Activated naive CD8-positive, alpha-beta T cell treated with anti-CD3 and anti-CD28 coated beads, Interleukin-2, amount 50 U/mL, for 24 hours (primary cell): ENCODE results near the gene HERC4.

ENCODE experiments used
- ATAC-seq: fragments of 150-1000 bp; cut with Tn5 transposase; one replicate; pipeline ENCODE4 v1.10.0; 2021
- DNase-seq: peaks from one replicate; pipeline ENCODE4 v3.0.0; 2021
- H3K27ac Mint-ChIP-seq: one replicate; pipeline ENCODE4 v1.8.0; 2021; ENCODE audit warnings: mild to moderate bottlenecking, mixed read lengths
- H3K27me3 Mint-ChIP-seq: one replicate; pipeline ENCODE4 v1.8.0; 2021; ENCODE audit warnings: mixed read lengths
- H3K36me3 Mint-ChIP-seq: one replicate; pipeline ENCODE4 v1.8.0; 2021; ENCODE audit warnings: low read depth, mixed read lengths
- H3K4me1 Mint-ChIP-seq: one replicate; pipeline ENCODE4 v1.8.0; 2021; ENCODE audit warnings: mixed read lengths
- H3K4me3 Mint-ChIP-seq: one replicate; pipeline ENCODE4 v1.8.0; 2021; ENCODE audit warnings: mild to moderate bottlenecking, moderate library complexity, mixed read lengths
- H3K9me3 Mint-ChIP-seq: one replicate; pipeline ENCODE4 v1.8.0; 2021; ENCODE audit warnings: mixed read lengths

Gene HERC4, protein sequence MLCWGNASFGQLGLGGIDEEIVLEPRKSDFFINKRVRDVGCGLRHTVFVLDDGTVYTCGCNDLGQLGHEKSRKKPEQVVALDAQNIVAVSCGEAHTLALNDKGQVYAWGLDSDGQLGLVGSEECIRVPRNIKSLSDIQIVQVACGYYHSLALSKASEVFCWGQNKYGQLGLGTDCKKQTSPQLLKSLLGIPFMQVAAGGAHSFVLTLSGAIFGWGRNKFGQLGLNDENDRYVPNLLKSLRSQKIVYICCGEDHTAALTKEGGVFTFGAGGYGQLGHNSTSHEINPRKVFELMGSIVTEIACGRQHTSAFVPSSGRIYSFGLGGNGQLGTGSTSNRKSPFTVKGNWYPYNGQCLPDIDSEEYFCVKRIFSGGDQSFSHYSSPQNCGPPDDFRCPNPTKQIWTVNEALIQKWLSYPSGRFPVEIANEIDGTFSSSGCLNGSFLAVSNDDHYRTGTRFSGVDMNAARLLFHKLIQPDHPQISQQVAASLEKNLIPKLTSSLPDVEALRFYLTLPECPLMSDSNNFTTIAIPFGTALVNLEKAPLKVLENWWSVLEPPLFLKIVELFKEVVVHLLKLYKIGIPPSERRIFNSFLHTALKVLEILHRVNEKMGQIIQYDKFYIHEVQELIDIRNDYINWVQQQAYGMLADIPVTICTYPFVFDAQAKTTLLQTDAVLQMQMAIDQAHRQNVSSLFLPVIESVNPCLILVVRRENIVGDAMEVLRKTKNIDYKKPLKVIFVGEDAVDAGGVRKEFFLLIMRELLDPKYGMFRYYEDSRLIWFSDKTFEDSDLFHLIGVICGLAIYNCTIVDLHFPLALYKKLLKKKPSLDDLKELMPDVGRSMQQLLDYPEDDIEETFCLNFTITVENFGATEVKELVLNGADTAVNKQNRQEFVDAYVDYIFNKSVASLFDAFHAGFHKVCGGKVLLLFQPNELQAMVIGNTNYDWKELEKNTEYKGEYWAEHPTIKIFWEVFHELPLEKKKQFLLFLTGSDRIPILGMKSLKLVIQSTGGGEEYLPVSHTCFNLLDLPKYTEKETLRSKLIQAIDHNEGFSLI

DNA sequence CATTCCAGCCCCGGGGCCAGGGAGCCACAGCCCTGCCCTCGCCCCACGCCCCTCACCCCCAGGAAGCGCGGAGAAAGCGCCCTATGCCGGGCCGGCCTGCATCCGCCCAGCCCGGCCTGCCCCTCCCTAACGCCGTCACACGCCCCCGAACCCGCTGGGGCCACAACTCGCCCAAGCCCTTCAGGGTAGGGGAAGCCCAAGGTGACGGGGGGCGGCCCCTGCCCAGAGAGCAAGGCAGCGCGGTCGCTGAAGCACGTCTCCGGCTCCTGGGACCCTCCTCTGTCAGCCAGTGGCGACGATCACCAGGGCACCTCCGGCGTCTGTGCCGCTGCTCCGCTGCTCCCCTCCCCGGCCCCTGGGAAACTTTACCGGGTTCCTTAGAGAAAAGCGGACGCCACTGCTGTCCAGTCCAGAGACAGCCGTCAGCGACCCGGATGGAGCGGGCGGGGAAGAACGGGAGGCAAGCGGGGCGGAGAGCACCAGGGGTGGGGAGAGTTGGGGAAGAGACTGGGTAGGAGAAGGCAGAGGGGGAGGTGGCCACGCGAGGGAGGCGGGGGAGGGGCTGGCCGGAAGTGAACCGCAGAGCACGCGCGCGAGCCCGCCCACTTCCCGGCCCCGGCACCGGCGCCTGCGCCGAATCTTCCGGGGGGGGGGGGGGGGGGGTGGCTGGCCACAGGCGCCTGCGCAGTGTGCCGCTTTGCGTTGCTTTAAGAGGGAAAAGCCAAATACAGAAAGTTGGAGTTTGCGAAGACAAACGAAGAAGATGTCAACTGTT lies at the start of gene HERC4:
Gene HERC4, minus strand, starts transcription at position 509 of the 775 bp plus-strand sequence. CDS start 2,175 bp downstream, outside the sequence.
- no peaks in the 10 kb centered on the region for H3K9me3 Mint-ChIP-seq
- peaks cover 19% of the 10 kb centered on the region for H3K36me3 Mint-ChIP-seq
- peak within 1 kb of the TSS; percentile 91 for H3K27ac Mint-ChIP-seq
- H3K4me1 Mint-ChIP-seq, result peaks cover 40% of the 10 kb centered on the region
- peaks cover 2% of the 10 kb centered on the region for H3K27me3 Mint-ChIP-seq
- peak within 1 kb of the TSS; percentile 96 for H3K4me3 Mint-ChIP-seq
- peak; percentile 94 for ATAC-seq
- DNase-seq, result peak; percentile 92

DNA sequence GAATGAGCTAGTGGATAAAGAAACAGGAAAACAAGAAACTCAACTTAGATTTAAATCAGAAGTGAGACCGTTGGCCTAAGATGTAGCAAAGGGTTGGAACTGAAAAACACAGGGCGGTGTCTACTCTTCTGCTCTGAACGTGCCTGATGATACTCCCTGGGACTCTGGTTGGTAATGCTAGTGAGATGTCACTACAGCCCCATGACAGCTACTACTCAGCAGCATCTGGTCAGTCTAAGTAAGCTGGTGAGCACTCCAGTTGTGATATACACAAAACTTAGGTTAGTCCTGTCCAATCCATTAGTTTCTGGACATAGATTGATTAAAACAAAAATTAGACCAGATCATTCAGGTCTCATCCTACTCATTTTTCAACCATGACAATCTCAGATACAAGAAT lies 49.6 kb upstream of the HERC4 start:
- Mint-ChIP-seq H3K4me3 (no peak overlapping the region), H3K4me1 (no peaks in the 10 kb centered on the region), H3K36me3 (no peaks in the 10 kb centered on the region), H3K27ac (no peak overlapping the region), H3K27me3 (peaks cover 8% of the 10 kb centered on the region), H3K9me3 (no peaks in the 10 kb centered on the region)
- ATAC-seq (no peak), DNase-seq (no peak)

DNA sequence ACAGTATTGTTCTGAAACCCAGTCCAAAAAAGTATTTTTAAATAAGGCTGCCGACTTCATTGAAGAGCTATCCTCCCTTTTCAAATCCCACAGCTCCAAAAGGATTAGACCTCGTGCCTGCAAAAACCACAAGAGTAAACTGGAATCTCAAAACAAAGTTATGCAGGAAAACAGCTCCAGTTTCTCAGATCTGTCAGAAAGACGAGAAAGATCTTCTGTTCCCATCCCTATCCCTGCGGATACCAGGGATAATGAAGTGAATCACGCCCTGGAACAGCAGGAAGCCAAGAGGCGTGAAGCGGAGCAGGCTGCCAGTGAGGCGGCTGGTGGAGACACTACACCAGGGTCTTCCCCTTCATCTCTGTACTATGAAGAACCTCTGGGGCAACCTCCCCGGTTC lies 46.8 kb upstream of the HERC4 start:
- Mint-ChIP-seq H3K27ac (no peak overlapping the region), H3K4me3 (no peak overlapping the region), H3K27me3 (peaks cover 10% of the 10 kb centered on the region), H3K36me3 (no peaks in the 10 kb centered on the region), H3K4me1 (no peaks in the 10 kb centered on the region), H3K9me3 (no peaks in the 10 kb centered on the region)
- ATAC-seq, result no peak
- no peak for DNase-seq

DNA sequence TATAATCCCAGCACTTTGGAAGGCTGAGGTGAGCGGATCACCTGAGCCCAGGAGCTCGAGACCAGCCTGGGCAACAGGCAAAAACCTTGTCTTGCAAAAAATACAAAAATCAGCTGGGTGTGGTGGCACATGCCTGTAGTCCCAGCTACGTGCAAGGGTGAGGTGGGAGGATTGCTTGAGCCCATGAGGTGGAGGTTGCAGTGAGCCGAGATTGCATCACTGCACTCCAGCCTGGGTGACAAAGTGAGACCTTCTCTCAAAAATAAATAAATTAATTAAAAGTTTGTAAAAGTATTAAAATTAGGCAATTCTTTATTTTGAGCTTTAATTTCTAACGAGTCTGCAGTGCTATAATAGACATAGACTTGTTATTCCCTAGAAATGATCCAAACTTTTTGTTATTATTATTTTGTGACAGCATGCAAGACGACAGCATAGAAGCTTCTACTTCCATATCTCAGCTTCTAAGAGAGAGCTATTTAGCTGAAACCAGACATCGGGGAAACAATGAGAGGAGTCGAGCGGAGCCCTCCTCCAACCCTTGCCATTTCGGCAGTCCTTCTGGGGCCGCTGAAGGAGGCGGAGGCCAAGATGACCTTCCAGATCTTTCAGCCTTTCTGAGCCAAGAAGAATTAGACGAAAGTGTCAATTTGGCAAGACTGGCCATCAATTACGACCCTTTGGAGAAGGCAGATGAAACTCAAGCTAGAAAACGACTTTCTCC lies 46.1 kb upstream of the HERC4 start:
- no peak for DNase-seq
- H3K27me3 Mint-ChIP-seq, result peaks cover 12% of the 10 kb centered on the region

DNA sequence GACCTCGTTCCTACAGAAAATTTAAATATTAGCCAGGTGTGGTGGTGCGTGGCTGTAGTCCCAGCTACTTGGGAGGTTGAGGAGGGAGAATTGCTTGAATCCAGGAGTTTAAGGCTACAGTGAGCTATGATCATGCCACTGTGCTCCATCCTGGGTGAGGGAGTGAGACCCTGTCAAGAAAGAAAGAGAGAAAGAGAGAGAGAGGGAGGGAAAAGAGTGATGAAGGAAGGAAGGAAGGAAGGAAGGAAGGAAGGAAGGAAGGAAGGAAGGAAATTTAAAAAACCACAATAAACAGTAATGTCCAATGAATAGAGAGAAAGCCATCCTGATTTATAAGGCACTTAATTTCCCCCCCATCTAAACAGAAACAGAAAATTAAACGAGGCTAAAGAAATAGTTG lies 43.6 kb upstream of the HERC4 start:
- Mint-ChIP-seq H3K36me3 (no peaks in the 10 kb centered on the region), H3K27ac (no peak overlapping the region), H3K4me1 (no peaks in the 10 kb centered on the region), H3K9me3 (no peaks in the 10 kb centered on the region), H3K4me3 (no peak overlapping the region), H3K27me3 (peaks cover 15% of the 10 kb centered on the region)
- DNase-seq, result no peak
- no peak for ATAC-seq

More for the DNA sequence above, 46.1 kb upstream of the HERC4 start:
- Mint-ChIP-seq H3K9me3 (no peaks in the 10 kb centered on the region), H3K4me3 (no peak overlapping the region), H3K36me3 (no peaks in the 10 kb centered on the region), H3K4me1 (no peaks in the 10 kb centered on the region), H3K27ac (no peak overlapping the region)
- no peak for ATAC-seq

DNA sequence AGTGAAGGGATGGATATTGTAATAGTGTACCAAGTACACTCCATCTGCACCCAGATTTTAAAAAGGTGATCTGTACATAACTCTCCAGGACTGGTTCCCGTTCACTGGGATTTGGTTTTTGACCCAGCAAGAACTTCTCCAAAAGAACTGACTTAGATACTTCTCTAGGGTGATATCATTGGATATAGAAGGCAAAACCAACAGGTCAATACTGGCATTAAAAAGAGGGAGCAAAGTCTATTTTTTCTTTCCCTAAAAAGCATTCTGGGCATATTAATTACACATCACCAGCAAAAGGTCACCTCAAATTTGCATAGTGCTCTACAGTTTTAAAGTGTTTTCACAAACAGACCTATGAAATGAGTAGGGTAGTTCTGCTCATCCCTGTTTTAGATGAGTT lies 37.8 kb upstream of the HERC4 start:
- H3K4me3 Mint-ChIP-seq, result no peak overlapping the region
- no peaks in the 10 kb centered on the region for H3K4me1 Mint-ChIP-seq
- DNase-seq, result no peak
- no peaks in the 10 kb centered on the region for H3K36me3 Mint-ChIP-seq
- no peak for ATAC-seq
- H3K27me3 Mint-ChIP-seq, result peaks cover 7% of the 10 kb centered on the region
- no peak overlapping the region for H3K27ac Mint-ChIP-seq
- no peaks in the 10 kb centered on the region for H3K9me3 Mint-ChIP-seq

DNA sequence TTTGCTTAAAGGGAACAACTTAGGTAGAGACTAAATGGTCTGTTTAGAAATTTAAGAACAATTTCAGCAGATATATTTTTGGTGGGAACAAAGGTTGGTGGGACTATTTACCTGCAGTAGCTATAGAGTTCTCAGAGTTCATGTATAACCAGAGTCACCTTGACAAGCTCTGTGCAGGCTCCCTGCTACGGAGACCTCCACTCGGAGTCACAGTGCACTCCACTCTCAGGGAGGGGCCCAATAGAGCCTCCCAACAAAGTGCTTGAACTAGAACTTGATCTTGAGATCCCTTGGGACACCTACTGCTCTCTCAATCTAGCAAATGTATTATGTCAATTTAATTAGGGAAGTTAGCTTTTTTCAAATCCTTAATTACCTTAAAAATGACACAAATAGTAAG lies 36.5 kb upstream of the HERC4 start:
- no peak overlapping the region for H3K27ac Mint-ChIP-seq
- no peaks in the 10 kb centered on the region for H3K36me3 Mint-ChIP-seq
- H3K4me1 Mint-ChIP-seq, result no peaks in the 10 kb centered on the region
- no peak for ATAC-seq
- H3K27me3 Mint-ChIP-seq, result peaks cover 7% of the 10 kb centered on the region
- DNase-seq, result no peak
- H3K9me3 Mint-ChIP-seq, result no peaks in the 10 kb centered on the region
- H3K4me3 Mint-ChIP-seq, result no peak overlapping the region

DNA sequence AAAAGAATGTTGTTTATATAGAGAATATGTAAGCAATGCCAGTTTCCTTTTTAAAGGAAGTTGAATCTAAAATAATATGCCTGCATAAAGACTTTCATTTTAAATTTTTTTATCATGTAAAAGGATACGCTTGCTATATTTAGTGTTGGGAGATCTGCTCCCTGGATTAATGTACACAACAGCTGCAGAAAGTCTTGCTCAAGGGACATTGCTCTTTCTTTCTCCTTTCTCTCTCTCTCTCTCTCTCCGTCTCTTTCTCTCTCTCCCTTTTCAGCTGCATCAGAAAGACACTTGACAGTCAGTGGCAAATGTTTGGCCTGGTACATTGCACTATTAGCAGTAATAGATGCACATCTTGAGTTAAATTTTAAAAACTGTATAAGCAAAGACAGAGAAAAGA lies 34.9 kb upstream of the HERC4 start:
- no peak for DNase-seq
- Mint-ChIP-seq H3K27me3 (peaks cover 1% of the 10 kb centered on the region), H3K27ac (no peak overlapping the region), H3K36me3 (no peaks in the 10 kb centered on the region), H3K9me3 (no peaks in the 10 kb centered on the region), H3K4me3 (no peak overlapping the region), H3K4me1 (no peaks in the 10 kb centered on the region)
- no peak for ATAC-seq

DNA sequence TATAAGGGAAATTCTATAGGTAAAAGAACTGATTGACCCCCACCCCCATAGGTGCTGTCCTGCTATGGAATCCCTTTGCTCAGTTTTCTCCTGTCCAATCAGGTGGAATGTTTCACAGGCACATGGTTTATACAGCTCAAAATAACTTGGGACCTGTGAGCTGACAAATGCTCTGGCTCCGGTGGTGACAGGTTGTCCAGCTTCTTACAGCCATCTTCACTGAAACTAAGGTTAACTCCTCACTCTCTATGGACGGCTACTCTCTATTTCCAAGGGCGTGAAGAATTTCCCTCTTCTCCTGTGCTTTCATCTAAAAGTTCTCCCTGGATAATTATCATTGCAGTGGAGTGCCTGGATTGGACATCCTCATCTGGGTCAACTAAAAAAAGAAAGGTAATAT lies 34.2 kb upstream of the HERC4 start, which contains the start of gene MYPN:
Gene MYPN, plus strand, starts transcription at position 158 of the 400 bp plus-strand sequence. CDS start 11,951 bp downstream, outside the sequence.
- ATAC-seq (no peak), DNase-seq (no peak)
- Mint-ChIP-seq H3K27me3 (peaks cover 1% of the 10 kb centered on the region), H3K27ac (no peak within 1 kb of the TSS), H3K9me3 (no peaks in the 10 kb centered on the region), H3K36me3 (no peaks in the 10 kb centered on the region), H3K4me3 (no peak within 1 kb of the TSS), H3K4me1 (no peaks in the 10 kb centered on the region)

DNA sequence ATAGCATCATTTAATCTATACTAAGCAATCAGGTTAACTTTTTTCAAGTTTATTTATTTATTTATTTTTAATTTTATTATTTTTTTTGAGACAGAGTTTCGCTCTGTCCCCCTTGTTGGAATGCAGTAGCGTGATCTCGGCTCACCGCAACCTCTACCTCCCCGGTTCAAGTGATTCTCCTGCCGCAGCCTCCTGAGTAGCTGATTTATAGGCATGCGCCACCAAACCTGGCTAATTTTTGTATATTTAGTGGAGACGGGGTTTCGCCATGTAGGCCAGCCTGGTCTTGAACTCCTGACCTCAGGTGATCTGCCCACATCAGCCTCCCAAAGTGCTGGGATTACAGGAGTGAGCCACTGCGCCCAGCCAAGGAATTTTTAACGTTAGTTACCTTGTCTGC lies 33.6 kb upstream of the HERC4 start:
- no peak for DNase-seq
- H3K27me3 Mint-ChIP-seq, result peaks cover 1% of the 10 kb centered on the region
- ATAC-seq, result no peak
- H3K36me3 Mint-ChIP-seq, result no peaks in the 10 kb centered on the region
- no peak overlapping the region for H3K4me3 Mint-ChIP-seq
- H3K4me1 Mint-ChIP-seq, result no peaks in the 10 kb centered on the region
- H3K9me3 Mint-ChIP-seq, result no peaks in the 10 kb centered on the region
- no peak overlapping the region for H3K27ac Mint-ChIP-seq

DNA sequence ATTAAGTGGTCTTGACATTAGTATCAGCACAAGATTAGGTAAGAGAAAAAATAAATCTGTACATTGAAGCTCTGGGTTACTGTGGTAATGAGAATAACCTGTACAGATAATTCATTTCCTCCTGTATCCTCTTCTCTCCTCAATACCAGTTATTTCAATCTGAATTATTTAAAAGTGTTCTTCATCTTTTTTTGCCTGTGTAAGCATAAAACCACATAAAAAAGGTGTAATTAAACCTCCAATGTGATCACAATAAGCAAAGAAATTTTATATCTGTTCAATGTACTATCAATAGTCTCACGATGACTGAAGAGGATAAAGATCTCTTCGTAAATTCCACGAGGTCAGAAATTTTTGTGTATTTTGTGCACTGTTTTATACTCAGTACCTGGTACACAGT lies 33.0 kb upstream of the HERC4 start:
- no peak for ATAC-seq
- no peak for DNase-seq
- no peaks in the 10 kb centered on the region for H3K36me3 Mint-ChIP-seq
- no peaks in the 10 kb centered on the region for H3K4me1 Mint-ChIP-seq
- H3K27me3 Mint-ChIP-seq, result peaks cover 1% of the 10 kb centered on the region
- no peak overlapping the region for H3K27ac Mint-ChIP-seq
- no peak overlapping the region for H3K4me3 Mint-ChIP-seq
- no peaks in the 10 kb centered on the region for H3K9me3 Mint-ChIP-seq

DNA sequence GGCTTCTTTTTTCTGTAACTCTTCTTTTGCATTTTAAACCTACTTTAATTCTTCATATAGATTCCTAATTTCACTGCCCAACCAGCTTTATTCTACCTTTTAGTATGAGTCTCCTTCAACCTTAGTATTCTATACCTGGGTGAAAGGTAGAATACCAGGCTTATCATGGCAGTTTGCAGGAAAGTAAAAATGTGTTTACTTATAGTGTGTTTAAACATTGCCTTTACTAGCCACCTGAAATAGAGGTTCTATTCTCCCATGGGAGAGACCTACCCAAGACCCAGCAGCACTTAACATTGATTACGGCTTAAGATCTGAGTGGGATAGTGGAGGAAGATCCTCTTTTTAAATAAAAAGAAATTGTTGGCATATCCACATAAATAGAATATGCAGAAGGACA lies 32.6 kb upstream of the HERC4 start:
- ATAC-seq, result no peak
- DNase-seq, result no peak
- Mint-ChIP-seq H3K4me1 (no peaks in the 10 kb centered on the region), H3K4me3 (no peak overlapping the region), H3K9me3 (no peaks in the 10 kb centered on the region), H3K36me3 (no peaks in the 10 kb centered on the region), H3K27ac (no peak overlapping the region), H3K27me3 (peaks cover 1% of the 10 kb centered on the region)

DNA sequence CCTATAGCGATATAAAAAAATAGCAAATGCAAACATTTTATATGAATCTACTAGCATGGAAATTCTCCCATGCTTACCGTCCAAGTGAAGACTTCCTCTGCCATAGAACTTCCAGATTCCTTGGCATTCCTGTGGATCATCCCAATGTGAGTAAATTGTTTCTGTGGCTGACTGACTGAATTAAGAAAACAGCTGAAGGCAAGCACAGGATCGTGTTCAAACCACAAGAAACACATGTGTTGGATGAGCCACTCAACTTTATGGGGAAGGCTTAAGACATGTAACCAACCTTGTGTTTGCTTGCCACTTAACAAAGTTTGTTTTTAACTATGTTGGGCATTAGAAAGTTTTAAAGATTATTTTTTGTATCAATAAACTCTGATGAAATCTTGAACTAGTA lies 31.6 kb upstream of the HERC4 start:
- no peaks in the 10 kb centered on the region for H3K4me1 Mint-ChIP-seq
- H3K4me3 Mint-ChIP-seq, result no peak overlapping the region
- peaks cover 1% of the 10 kb centered on the region for H3K27me3 Mint-ChIP-seq
- DNase-seq, result no peak
- no peaks in the 10 kb centered on the region for H3K9me3 Mint-ChIP-seq
- no peak for ATAC-seq
- no peaks in the 10 kb centered on the region for H3K36me3 Mint-ChIP-seq
- no peak overlapping the region for H3K27ac Mint-ChIP-seq

DNA sequence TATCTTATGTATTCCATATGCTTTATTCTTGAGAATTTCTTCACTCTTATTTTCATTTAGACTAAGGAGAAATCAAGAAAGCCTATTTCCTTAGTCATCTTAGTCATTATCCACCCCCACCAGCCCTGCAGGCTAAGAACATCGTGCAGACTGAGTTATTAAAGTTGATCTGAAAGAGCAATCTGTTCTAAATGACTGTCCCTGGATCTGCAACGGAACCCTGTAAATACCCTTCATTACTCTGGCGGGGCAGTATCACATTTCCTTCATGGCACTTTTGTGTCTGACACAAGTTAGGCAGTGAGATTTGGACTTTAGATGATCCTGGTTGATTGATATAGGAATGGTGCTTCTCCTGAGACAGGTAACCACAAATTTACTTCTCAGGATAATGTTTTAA lies 30.7 kb upstream of the HERC4 start:
- Mint-ChIP-seq H3K4me3 (no peak overlapping the region), H3K27me3 (peaks cover 1% of the 10 kb centered on the region), H3K36me3 (no peaks in the 10 kb centered on the region), H3K27ac (no peak overlapping the region), H3K4me1 (no peaks in the 10 kb centered on the region), H3K9me3 (no peaks in the 10 kb centered on the region)
- DNase-seq (no peak), ATAC-seq (no peak)
